ENCODE measurements around the gene GDF10.
A peak's percentile ranks its signal among the peaks of the same experiment; 100 is the strongest.

- TF ChIP-seq CTCF (IDR thresholded peaks at IDR 0.05) (peak in 1 of 2 donors; percentile 29), POLR2A (IDR thresholded peaks at IDR 0.05) (no peak), EP300 (IDR thresholded peaks at IDR 0.05) (no peak)
Observed at GRCh38 chr10:47309408-47310089, 9.6 kb downstream of the GDF10 start.
